CD4-positive, alpha-beta T cell treated with Interleukin-21 for 1 hour (primary cell): ENCODE measurements around the gene PLA2G4E.
A peak's percentile ranks its signal among the peaks of the same experiment; 100 is the strongest.

Source experiments
- DNase-seq: peaks from one replicate; pipeline ENCODE4 v3.0.0-alpha.2; 2020

PLA2G4E gene

GRCh38 chr15:41952013-41952563 lies 68.8 kb downstream of the PLA2G4E start:
- DNase-seq, result no peak

GRCh38 chr15:41951571-41951970 lies 69.3 kb downstream of the PLA2G4E start:
- no peak for DNase-seq

- no peak for DNase-seq
These were observed 70.4 kb downstream of the PLA2G4E start for GRCh38 chr15:41950489-41950888.

- DNase-seq, result no peak
These were observed 70.7 kb downstream of the PLA2G4E start for GRCh38 chr15:41950127-41950483.

- no peak for DNase-seq
These were observed 71.3 kb downstream of the PLA2G4E start for GRCh38 chr15:41949401-41950126.

GRCh38 chr15:41948490-41948889 lies 72.4 kb downstream of the PLA2G4E start:
- DNase-seq, result no peak

GRCh38 chr15:41946970-41947369 lies 73.9 kb downstream of the PLA2G4E start:
- DNase-seq, result no peak

GRCh38 chr15:41945731-41946130 lies 75.1 kb downstream of the PLA2G4E start:
- DNase-seq, result no peak

- no peak for DNase-seq
These were observed 75.6 kb downstream of the PLA2G4E start for GRCh38 chr15:41945221-41945620.

- no peak for DNase-seq
These were observed 76.4 kb downstream of the PLA2G4E start for GRCh38 chr15:41944313-41944940.

GRCh38 chr15:41943543-41944312 lies 77.1 kb downstream of the PLA2G4E start:
- no peak for DNase-seq

GRCh38 chr15:41942886-41943285 lies 78.0 kb downstream of the PLA2G4E start:
- no peak for DNase-seq

GRCh38 chr15:41941644-41942415 lies 79.0 kb downstream of the PLA2G4E start:
- DNase-seq, result no peak

- DNase-seq, result peak; percentile 41
These were observed 80.4 kb downstream of the PLA2G4E start for GRCh38 chr15:41940441-41940857.

GRCh38 chr15:41939986-41940385 lies 80.9 kb downstream of the PLA2G4E start:
- DNase-seq, result no peak

GRCh38 chr15:41937568-41937923 lies 83.3 kb downstream of the PLA2G4E start:
- DNase-seq, result no peak

- DNase-seq, result peak; percentile 89
These were observed 83.9 kb downstream of the PLA2G4E start for GRCh38 chr15:41936649-41937567.

GRCh38 chr15:41936155-41936554 lies 84.7 kb downstream of the PLA2G4E start:
- DNase-seq, result no peak

- DNase-seq, result peak; percentile 49
These were observed 85.2 kb downstream of the PLA2G4E start for GRCh38 chr15:41935566-41936020.

- peak; percentile 87 for DNase-seq
These were observed 86.0 kb downstream of the PLA2G4E start for GRCh38 chr15:41934843-41935242.

- peak; percentile 9 for DNase-seq
These were observed 87.1 kb downstream of the PLA2G4E start for GRCh38 chr15:41933771-41934170.

GRCh38 chr15:41933326-41933725 lies 87.5 kb downstream of the PLA2G4E start:
- no peak for DNase-seq
